Fibroblast of skin of left quadriceps (primary cell): Measurements from ENCODE around the gene DBF4B.

ENCODE experiments used
- DNase-seq, 2 experiments: peaks; one replicate each; pipeline ENCODE4 v3.0.0-alpha.2; 2013; ENCODE audit warnings: low read depth in 2 of 2

Gene DBF4B

DNA sequence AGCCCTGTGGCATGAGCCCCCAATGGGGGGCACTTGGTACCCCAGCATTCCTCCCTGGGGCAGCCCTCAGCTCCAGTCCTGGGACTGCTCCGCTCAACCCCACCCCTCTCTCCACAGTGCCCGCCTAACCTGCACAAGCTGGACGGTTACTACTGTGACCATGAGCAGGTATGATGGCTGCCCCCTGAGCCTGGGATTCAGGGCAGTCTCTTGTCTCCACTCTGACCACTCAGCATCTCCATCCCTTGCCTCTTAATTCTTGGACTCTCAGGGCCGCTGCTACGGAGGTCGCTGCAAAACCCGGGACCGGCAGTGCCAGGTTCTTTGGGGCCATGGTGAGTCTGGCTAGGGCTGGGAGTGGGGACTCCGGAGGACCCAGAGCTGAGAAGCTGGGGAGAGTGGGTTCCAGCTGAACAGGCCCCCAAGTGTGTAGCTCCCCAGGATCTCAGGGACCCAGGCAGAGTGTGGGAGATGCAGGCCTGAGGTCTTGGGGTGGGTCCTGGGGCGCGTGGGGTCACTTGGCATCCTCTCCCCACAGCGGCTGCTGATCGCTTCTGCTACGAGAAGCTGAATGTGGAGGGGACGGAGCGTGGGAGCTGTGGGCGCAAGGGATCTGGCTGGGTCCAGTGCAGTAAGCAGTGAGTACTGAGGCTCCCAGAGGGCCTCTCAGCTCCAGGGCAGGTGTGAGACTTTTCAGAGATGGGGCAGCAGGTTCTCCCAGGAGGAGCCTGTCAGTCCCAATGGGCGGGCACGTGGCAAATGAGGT, 68.3 kb downstream of the DBF4B start:
- DNase-seq, result no peak

- DNase-seq, result no peak
These were observed 69.2 kb downstream of the DBF4B start for GRCh38 chr17:44777394-44778348.

GRCh38 chr17:44778656-44779210, 70.3 kb downstream of the DBF4B start:
- DNase-seq, result no peak

DNA sequence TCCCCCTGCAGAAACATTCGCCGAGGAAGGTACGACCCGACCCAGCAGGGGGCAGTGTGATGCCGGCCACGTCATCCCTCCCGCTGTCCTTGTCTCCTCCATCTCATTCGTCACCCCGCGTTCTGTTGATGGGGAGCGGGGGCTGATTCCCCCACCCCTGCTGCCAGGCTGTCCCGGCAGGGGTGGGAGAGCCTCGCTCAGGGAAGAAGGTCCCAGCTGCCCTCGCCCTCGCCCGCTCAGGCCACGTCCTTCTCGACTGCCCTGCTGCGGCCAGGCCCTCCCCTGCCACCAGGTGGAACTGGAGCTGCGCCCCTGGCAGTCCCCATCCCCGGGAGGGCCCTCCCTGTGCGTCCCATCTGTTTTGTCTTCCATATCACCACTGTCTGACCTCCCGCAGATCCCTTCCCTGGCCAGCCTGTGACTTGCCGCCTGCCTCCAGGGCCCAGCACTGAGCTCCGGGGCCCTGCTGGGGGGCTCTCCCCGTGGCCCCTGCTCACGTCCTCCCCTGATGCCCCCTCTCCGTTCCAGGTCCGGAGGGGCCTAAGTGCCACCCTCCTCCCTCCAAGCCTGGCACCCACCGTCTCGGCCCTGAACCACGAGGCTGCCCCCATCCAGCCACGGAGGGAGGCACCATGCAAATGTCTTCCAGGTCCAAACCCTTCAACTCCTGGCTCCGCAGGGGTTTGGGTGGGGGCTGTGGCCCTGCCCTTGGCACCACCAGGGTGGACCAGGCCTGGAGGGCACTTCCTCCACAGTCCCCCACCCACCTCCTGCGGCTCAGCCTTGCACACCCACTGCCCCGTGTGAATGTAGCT, 71.0 kb downstream of the DBF4B start:
- DNase-seq, result peak; percentile 59 to 63

DNA sequence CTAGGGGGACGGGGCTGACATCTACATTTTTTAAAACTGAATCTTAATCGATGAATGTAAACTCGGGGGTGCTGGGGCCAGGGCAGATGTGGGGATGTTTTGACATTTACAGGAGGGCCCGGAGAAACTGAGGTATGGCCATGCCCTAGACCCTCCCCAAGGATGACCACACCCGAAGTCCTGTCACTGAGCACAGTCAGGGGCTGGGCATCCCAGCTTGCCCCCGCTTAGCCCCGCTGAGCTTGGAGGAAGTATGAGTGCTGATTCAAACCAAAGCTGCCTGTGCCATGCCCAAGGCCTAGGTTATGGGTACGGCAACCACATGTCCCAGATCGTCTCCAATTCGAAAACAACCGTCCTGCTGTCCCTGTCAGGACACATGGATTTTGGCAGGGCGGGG, 71.7 kb downstream of the DBF4B start:
- DNase-seq, result no peak

DNA sequence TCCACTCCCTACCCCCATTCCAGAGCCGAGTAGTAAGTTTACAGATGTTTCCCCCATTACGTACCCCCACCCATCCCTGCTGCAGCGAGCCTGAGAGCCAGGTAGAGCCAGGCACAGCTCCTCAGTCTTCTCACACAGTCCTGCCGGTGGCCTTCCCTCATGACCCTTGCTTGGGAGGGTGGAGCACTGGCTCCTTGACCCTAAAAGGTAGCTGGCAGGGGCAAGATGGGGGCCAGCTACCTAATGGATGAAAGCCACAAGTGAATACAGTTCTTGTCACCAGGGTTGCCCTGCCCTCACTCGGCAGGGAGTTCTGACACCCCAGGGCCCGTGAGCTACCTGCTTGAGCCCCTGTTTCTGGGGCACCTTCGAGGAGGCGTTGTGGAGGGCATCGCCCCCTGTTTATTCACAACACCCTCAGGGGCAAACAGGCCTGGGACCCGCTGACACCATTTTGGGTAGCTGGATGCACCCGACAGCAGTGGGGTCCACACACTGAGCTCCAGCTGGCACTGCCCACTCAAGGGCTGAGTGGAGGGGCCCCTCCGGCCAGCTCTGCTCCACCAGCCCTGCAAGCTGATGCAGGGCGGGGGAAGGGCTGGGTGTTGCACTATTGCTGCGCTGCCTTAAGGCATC, 72.5 kb downstream of the DBF4B start:
- no peak for DNase-seq

- DNase-seq, result no peak
These were observed 73.3 kb downstream of the DBF4B start for GRCh38 chr17:44781551-44782325.

GRCh38 chr17:44782326-44782850, 73.9 kb downstream of the DBF4B start:
- no peak for DNase-seq

- no peak for DNase-seq
These were observed 77.5 kb downstream of the DBF4B start for GRCh38 chr17:44785921-44786320.

DNA sequence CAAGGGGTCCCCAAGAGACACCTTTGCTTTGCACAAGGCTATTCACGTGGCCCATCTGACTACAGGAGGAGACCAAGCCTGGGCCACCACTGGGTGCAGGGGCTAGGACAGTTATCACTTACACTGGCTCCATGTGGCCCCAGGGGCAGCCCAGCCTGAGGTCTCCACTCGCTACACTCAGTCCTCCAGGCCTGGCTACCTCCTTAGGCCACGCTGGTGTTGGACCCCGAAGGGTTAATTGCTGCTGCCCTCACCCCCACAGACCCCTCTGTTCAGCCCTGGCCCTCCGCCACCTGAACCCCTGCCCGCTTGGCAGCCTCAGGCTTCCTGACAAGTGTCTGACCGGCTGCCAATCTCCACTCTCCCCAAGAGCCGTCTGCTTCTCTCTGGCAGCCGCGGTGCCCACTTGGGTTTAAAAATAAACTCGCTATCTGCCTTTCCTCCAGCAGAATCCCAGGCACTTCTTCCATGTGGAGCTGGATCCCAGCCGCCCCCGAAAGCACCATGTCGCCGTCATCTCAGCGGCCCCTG, 78.2 kb downstream of the DBF4B start:
- DNase-seq, result no peak

GRCh38 chr17:44787271-44787940, 78.9 kb downstream of the DBF4B start:
- DNase-seq, result no peak

DNA sequence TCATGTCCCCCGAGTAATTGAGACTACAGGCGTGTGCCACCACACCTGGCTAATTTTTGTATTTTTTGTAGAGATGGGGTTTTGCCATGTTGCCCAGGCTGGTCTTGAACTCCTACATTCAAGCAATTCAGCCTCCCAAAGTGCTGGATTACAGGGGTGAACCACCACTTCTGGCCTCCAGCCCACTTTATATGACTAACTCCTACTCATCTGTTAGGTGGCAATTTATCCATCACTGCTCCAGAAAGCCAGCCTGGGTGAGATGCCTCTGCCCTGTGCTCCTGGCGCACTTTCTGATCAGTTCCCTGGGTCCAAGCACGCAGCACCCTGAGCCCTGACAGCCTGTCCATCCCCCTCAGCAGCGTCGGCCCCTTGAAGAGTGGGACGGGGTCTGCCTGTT, 79.7 kb downstream of the DBF4B start:
- no peak for DNase-seq

- no peak for DNase-seq
These were observed 83.8 kb downstream of the DBF4B start for GRCh38 chr17:44792276-44792675.

GRCh38 chr17:44793885-44794842, 85.7 kb downstream of the DBF4B start:
- no peak for DNase-seq

- DNase-seq, result peak; percentile 64 to 66
These were observed 86.5 kb downstream of the DBF4B start for GRCh38 chr17:44794851-44795413.

DNA sequence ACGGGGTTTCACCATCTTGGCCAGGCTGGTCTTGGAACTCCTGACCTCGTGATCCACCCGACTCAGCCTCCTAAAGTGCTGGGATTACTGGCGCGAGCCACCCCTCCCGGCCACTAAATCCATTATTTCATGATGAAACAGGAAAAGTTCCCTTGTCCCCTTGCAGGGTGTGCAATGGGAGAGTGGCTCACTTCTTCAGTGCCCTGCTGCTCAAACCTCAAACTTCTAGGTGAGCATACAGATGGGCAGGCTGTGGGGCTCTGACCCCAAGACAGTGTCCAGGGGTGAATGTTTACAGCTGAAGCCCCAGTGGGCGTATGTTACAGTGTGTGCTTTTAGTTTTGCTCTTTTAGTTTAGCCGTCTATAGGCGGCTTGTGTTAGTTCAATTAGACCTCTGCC, 87.0 kb downstream of the DBF4B start:
- DNase-seq, result no peak

GRCh38 chr17:44795928-44796327, 87.5 kb downstream of the DBF4B start:
- no peak for DNase-seq

DNA sequence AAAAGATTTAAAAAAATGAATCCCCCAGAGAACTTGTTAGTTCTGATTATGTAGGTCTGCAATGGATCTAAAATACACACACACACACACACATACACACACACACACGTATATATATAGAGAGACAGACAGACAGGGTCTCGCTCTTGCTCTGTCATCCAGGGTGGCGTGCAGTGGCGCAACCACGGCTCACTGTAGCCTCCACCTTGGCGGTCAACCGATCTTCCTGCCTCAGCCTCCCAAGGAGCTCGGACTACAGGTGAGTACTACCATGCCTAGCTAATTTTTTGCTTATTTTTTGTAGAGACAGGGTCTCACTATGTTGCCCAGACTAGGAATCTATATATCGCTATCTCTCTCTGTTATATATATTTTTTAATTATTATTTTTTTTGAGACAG, 88.3 kb downstream of the DBF4B start:
- DNase-seq, result no peak
